GM19193 (cell line): ENCODE measurements around the gene SEMA5A.

ENCODE experiments used
- POLR2A ChIP-seq: IDR thresholded peaks from 4 replicates; pipeline ENCODE4 v1.6.1; 2011; ENCODE audit not compliant: insufficient read depth, insufficient read length; ENCODE audit errors: extremely low read depth

The SEMA5A gene

GRCh38 chr5:9015260-9015936 is 530.5 kb downstream of the SEMA5A start:
- no peak for TF ChIP-seq POLR2A

DNA sequence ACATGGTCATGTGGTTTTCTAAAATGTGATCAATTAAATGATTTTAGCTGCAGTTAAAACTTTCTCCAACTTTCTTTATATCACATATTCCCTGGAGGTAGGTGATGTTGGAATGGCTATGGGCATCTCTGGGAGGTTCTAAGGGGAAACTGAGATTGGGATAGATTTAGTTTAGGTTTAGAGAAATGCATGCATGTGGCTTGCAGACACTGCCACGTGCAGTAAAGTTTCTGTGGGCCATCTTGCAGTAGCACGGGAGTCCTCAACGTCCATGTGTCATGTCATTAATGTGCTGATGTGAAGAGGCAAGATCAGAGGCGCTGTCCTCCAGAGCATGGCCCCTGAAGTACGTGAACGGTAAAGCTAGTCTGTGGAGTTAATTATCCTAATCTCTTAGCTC is 532.7 kb downstream of the SEMA5A start:
- no peak for TF ChIP-seq POLR2A

DNA sequence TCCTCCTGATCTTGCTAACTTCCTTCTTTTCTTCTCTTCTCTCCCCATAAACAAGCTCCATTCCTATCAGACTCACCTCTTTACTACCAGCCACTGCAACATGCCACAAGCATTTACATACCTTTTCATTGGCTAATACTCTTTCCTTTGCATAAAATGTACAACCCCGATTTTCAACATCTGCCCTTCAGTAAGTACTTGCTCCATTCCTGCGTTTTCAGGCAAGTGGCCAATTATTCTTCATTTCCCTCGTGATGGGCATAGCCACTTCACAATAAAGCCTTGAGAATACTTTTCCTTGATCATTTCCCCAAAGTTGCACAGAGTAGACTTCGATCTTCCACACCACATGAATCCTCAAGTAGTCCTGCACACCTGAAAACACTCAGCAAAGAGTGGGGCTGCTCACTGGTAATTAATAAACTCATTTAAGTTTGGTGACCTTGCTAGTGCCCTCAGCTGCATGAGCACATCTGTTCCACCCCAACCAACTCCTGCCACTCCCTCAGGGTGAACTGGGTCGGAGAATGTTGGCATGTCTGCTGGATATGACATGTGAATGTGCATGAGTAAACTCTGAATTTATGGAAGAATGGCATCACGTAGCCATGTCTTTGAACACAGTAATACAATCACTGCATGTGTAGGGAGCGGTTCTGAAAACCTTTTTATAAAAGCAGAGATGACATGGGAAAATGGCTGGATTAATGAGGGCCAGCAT is 535.8 kb downstream of the SEMA5A start:
- no peak for TF ChIP-seq POLR2A

GRCh38 chr5:8997542-8998070 is 548.3 kb downstream of the SEMA5A start:
- no peak for TF ChIP-seq POLR2A

- TF ChIP-seq POLR2A: no peak
These were observed 552.8 kb downstream of the SEMA5A start for GRCh38 chr5:8993031-8993430.
